VCaP (cell line): ENCODE results near the gene SLC5A2.
"Not testable (repeated sequence)": the region's sequence is repeated elsewhere in the genome, so short reads cannot be mapped to it uniquely, and the experiment has no call there.

Experiments
- H3K27ac ChIP-seq: fragments of 450-650 bp; 2 replicates; pipeline ENCODE4 v1.5.1; 2017
- TF ChIP-seq, protein P1 (sequence below): fragments of 450-650 bp; conservative IDR thresholded peaks from 2 replicates; pipeline ENCODE4 v1.5.1; 2017; ENCODE audit warnings: mild to moderate bottlenecking, moderate library complexity

The SLC5A2 gene

DNA sequence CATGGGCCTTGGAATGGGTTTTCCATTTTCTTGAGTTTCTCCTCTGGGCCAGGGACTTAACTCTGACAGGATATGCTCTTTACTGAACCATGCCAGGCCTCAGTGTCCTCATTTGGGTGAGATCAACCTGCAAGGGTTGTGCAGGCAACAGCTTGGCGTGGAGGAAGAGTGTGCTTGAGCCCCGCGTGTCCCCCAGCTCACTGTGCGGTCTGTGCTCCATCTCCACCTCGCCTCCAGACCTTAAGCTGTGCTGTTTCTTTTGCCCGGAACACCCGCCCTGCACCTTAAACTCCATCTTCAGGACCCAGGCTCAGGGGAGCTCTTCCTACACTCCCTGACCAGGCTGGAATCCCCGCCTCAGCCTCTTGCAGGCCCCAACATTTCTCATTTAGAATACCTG is 15.6 kb downstream of the SLC5A2 start:
- no peak overlapping the region for H3K27ac ChIP-seq
- TF ChIP-seq, protein P1, sequence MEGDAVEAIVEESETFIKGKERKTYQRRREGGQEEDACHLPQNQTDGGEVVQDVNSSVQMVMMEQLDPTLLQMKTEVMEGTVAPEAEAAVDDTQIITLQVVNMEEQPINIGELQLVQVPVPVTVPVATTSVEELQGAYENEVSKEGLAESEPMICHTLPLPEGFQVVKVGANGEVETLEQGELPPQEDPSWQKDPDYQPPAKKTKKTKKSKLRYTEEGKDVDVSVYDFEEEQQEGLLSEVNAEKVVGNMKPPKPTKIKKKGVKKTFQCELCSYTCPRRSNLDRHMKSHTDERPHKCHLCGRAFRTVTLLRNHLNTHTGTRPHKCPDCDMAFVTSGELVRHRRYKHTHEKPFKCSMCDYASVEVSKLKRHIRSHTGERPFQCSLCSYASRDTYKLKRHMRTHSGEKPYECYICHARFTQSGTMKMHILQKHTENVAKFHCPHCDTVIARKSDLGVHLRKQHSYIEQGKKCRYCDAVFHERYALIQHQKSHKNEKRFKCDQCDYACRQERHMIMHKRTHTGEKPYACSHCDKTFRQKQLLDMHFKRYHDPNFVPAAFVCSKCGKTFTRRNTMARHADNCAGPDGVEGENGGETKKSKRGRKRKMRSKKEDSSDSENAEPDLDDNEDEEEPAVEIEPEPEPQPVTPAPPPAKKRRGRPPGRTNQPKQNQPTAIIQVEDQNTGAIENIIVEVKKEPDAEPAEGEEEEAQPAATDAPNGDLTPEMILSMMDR = no peak

DNA sequence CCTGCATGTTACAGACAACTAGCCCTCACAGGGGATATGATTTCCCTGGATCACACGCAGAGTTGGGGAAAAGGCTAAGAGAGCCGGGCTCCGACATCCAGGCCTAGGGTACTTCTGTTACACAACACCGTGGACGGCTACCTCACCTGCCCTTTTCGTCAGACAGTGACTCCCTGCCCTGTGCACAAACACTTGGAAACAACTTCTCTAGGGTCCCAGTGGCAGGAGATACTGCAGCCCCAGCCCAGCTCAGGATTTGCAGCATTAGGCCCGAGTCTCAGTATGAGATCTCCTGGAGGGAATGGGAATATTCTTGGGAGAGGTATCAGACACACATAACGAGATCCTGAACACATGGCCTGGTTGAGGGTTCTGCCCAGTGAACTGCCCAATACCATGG is 17.0 kb downstream of the SLC5A2 start:
- TF ChIP-seq, protein P1 = no peak
- no peak overlapping the region for H3K27ac ChIP-seq

DNA sequence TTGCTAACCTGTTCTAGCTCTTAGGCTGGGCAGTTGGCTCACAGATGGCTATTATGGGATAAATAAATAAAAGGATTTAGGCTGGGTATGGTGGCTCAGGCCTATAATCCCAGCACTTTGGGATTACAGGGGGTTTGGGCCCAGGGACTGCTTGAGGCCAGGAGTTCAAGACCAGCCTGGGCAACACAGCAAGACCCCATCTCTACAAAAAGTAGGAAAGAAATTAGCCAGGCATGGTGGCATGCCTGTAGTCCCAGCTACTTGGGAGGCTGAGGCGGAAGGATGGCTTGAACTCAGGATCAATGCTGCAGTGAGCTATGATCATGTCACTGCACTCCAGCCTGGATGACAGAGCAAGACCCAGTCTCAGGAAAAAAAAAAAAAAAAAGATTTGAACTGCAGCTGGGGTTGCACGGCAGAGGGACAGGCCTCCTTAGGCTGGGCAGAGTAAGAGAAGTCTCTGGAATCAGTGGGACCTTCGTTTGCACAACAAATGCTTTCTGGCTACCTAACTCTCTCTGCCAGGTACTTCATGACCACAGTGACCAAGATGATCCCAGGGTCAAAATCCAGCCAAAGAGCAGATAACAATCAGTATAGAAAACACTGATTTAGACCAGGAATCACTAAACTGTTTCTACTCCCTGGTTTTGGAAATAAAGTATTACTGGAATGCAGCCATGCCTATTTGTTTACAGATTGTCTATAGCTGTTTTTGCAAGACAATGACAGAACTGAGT is 18.5 kb downstream of the SLC5A2 start:
- TF ChIP-seq, protein P1 = no peak
- H3K27ac ChIP-seq = no peak overlapping the region

DNA sequence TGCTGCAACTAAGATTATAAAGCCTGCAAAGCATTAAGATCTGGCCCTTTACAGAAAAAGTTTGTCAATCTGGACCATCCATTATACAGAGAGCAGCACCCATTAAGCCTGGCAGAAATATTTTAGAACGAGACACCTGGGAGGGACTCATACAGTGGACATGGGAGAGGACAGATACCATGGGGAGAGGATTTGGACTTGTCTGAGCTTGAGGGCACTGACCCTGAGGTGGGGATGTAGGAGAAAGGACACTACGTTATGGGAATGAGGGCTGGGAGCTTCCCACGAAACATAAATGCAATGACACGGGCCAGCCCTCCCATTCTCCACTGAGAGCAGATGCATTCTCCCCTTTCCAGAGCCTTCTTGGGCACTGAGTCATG is 19.0 kb downstream of the SLC5A2 start:
- no peak overlapping the region for H3K27ac ChIP-seq
- TF ChIP-seq, protein P1 = no peak

DNA sequence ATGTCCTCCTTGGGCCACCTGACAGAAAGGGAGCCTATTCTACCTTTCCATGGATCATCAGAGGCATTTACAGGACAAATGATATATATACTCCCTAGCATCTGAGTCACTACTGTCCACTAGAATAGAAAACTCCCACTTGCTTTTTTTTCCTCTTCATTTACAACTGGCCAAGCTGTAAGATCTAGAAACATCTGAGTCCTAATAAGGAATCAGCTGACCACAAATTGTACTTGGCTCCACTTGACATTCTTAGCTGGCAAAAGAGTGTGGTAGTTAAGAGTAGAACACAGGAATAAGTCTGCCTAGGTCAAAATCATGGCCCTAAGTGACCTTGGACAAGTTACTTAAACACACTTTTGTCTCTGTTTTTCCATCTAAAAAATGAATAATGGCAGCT is 20.1 kb downstream of the SLC5A2 start:
- no peak overlapping the region for H3K27ac ChIP-seq
- TF ChIP-seq, protein P1 = no peak

DNA sequence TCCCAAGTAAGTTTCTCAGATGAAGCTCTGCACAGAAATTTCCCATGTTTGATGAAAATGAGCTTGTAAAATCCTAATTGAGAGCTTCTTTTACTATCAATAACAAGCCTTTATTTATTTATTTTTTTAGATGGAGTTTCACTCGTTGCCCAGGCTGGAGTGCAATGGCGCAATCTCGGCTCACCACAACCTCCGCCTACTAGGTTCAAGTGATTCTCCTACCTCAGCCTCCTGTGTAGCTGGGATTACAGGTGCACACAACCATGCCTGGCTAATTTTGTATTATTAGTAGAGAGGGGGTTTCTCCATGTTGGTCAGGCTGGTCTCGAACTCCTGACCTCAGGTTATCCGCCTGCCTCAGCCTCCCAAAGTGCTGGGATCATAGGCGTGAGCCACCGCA is 20.6 kb downstream of the SLC5A2 start:
- not testable (repeated sequence) for H3K27ac ChIP-seq

DNA sequence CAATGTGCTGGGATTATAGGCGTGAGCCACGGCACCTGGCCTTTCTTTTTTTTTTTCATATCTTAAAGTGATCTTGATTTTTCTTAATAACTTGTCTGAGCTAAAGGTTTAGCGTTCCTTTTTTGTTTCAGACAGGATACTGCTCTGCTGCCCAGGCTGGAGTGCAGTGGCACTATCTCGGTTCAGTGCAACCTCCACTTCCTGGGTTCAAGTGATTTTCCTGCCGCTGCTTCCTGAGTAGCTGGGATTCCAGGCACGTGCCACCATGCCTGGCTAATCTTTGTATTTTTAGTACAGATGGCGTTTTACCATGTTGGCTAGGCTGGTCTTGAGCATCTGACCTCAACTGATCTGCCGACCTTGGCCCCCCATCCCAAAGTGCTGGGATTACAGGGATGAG is 21.2 kb downstream of the SLC5A2 start:
- no peak overlapping the region for H3K27ac ChIP-seq
- TF ChIP-seq, protein P1 = no peak

DNA sequence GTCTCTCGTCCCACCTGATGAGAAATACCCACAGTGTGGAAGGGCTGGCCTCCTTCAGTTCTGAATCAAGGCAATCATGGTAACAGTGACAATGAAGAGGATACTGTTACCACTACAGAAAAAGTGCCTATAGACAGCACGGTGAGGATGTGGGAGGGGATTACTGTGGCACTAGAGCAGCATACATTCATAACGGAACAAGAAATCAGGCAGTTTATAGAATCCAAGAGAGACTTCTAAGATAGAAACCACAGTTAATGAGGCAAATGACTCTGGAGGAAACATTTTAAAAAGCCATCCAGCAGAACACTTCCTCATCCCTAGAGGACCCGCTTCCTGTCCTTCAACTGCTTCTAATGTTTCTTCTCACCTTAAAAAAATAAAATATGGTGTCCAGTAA is 22.6 kb downstream of the SLC5A2 start:
- TF ChIP-seq, protein P1 = no peak
- no peak overlapping the region for H3K27ac ChIP-seq
